Upper lobe of left lung (tissue), 4 donors: ENCODE measurements around the gene JAK3.

Source experiments
- CTCF ChIP-seq, 6 experiments: fragments of 450-650 bp in 4 of 6; fragments of 200-600 bp in 2 of 6; sonication (generic) in 2 of 6; IDR thresholded peaks; one replicate each; pipeline ENCODE4 v1.5.1; 2016 to 2019; ENCODE audit warnings: antibody characterized with exemption in 6 of 6
- POLR2A ChIP-seq, 4 donors: fragments of 450-650 bp; IDR thresholded peaks; one replicate each; pipeline ENCODE4 v1.5.1; 2016 to 2017; ENCODE audit warnings: antibody characterized with exemption in 4 of 4, mild to moderate bottlenecking in 2 of 4
- POLR2AphosphoS5 ChIP-seq, 2 donors: sonication (generic); formaldehyde crosslinking; IDR thresholded peaks; one replicate each; pipeline ENCODE4 v1.5.1; 2017; ENCODE audit warnings: antibody characterized with exemption in 2 of 2

- TF ChIP-seq CTCF (IDR thresholded peaks at IDR 0.05), result no peak
- no peak for TF ChIP-seq POLR2AphosphoS5 (IDR thresholded peaks at IDR 0.05)
- no peak for TF ChIP-seq POLR2A (IDR thresholded peaks at IDR 0.05)
Observed at GRCh38 chr19:17868669-17869068, 20.9 kb upstream of the JAK3 start.
